Measurements from ENCODE around the gene CSRNP3. TPM values are rescaled to one million over a fixed set of nuclear protein-coding genes. Genes with fewer than 3 reads are reported as not detected.

CSRNP3 gene
- total and polyA plus RNA-seq, 10 of the 15 experiments (the other 5 are each of a cell fraction or from before 2014, with no cell fraction given): 0.03 to 5.2 (median 0.11) TPM; not detected in 1

DNA sequence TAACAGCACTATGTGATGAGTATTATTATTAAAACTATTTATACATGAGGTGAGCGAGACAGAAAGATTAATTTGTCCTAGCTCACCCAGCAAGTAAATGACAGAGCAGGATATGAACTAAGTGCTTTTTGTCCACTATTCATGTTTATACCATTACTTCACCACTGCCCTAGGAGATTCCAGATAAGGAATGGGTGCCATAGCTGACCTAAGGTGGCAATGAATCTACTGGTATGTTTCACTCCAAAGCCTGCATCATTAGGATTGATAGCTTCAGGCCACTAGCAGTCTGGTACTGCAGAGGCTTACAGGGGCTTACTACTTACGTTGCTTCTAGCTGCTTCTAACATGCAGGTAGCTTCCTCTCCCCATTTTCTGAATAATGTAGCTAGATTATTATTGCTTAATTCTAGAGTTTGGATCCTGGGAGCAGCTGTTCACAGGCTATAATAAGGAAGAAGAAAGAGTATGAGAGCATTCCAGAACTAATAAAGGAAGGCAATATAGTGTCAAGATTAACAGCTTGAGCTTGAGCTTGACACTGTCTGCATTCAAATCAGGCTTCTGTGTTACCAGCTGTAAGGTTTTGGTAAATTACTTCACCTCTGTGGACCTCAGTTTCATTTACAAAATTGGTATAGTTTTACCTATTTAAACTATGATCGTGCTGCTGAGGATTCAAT is 170.9 kb downstream of the CSRNP3 start (continued):
- TF ChIP-seq PAX8 (IDR thresholded peaks at IDR 0.05): no peak
- TF ChIP-seq, protein P1, sequence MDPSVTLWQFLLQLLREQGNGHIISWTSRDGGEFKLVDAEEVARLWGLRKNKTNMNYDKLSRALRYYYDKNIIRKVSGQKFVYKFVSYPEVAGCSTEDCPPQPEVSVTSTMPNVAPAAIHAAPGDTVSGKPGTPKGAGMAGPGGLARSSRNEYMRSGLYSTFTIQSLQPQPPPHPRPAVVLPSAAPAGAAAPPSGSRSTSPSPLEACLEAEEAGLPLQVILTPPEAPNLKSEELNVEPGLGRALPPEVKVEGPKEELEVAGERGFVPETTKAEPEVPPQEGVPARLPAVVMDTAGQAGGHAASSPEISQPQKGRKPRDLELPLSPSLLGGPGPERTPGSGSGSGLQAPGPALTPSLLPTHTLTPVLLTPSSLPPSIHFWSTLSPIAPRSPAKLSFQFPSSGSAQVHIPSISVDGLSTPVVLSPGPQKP (IDR thresholded peaks at IDR 0.05; ENCODE audit: low read depth, low read length): no peak
- TF ChIP-seq CEBPB (IDR thresholded peaks at IDR 0.05; ENCODE audit: borderline replicate concordance in 1 of 2, low read depth in 2 of 2, low read length in 2 of 2): no peak
- TF ChIP-seq, protein P2, sequence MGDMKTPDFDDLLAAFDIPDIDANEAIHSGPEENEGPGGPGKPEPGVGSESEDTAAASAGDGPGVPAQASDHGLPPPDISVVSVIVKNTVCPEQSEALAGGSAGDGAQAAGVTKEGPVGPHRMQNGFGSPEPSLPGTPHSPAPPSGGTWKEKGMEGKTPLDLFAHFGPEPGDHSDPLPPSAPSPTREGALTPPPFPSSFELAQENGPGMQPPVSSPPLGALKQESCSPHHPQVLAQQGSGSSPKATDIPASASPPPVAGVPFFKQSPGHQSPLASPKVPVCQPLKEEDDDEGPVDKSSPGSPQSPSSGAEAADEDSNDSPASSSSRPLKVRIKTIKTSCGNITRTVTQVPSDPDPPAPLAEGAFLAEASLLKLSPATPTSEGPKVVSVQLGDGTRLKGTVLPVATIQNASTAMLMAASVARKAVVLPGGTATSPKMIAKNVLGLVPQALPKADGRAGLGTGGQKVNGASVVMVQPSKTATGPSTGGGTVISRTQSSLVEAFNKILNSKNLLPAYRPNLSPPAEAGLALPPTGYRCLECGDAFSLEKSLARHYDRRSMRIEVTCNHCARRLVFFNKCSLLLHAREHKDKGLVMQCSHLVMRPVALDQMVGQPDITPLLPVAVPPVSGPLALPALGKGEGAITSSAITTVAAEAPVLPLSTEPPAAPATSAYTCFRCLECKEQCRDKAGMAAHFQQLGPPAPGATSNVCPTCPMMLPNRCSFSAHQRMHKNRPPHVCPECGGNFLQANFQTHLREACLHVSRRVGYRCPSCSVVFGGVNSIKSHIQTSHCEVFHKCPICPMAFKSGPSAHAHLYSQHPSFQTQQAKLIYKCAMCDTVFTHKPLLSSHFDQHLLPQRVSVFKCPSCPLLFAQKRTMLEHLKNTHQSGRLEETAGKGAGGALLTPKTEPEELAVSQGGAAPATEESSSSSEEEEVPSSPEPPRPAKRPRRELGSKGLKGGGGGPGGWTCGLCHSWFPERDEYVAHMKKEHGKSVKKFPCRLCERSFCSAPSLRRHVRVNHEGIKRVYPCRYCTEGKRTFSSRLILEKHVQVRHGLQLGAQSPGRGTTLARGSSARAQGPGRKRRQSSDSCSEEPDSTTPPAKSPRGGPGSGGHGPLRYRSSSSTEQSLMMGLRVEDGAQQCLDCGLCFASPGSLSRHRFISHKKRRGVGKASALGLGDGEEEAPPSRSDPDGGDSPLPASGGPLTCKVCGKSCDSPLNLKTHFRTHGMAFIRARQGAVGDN (IDR thresholded peaks at IDR 0.05): no peak

Data from GM12878 (cell line).